HL-60 (cell line): ENCODE measurements around the gene ARTN.

ENCODE experiments used
- GABPA ChIP-seq: IDR thresholded peaks from 2 replicates; pipeline ENCODE4 v1.6.1; 2012; ENCODE audit warnings: low read depth
- POLR2AphosphoS5 ChIP-seq: IDR thresholded peaks from 2 replicates; pipeline ENCODE4 v1.6.1; 2012; ENCODE audit warnings: low read depth
- SPI1 ChIP-seq: IDR thresholded peaks from 2 replicates; pipeline ENCODE4 v1.6.1; 2012; ENCODE audit warnings: low read depth, mild to moderate bottlenecking, borderline replicate concordance
- TF ChIP-seq, protein P1 (sequence below): IDR thresholded peaks from 2 replicates; pipeline ENCODE4 v1.6.1; 2012; ENCODE audit warnings: low read depth; ENCODE audit not compliant: insufficient replicate concordance
- TF ChIP-seq, protein P2 (sequence below): IDR thresholded peaks from one replicate; pipeline ENCODE4 v1.5.1; 2011; ENCODE audit warnings: low read length, control low read depth, inconsistent platforms; ENCODE audit not compliant: insufficient read depth

DNA sequence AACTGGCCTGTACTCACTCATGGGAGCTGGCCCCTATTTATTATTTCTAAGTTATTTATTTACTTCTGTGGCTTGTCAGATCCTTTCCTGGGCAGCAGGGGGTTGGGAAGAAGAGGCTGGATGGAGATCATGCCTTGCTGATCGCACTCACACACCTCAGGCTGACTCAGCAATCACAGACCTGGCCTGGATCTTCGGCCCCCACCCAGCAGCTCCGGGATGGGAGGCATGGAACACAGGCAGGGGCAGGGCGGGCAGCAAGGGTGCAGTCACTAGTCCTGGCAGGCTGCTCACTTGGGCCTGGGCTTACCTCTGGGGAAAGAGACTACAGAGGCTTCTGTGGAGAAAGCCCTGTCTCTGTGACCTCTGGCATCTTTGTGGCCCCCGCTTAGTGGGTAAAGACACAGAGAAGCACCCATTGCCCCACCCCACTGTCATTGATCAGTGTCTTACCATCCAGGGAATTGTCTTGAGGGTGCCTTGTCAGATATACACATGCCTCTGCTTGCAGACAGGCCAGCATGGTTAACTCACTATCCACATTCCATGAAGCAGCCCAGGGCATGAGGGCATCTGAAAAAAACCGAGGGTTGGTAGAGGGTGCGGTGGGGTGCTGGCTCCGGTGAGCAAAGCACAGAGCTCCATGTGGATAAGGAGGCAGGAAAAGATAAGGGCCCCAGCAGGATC is 3.7 kb downstream of the ARTN start:
- TF ChIP-seq, protein P1, sequence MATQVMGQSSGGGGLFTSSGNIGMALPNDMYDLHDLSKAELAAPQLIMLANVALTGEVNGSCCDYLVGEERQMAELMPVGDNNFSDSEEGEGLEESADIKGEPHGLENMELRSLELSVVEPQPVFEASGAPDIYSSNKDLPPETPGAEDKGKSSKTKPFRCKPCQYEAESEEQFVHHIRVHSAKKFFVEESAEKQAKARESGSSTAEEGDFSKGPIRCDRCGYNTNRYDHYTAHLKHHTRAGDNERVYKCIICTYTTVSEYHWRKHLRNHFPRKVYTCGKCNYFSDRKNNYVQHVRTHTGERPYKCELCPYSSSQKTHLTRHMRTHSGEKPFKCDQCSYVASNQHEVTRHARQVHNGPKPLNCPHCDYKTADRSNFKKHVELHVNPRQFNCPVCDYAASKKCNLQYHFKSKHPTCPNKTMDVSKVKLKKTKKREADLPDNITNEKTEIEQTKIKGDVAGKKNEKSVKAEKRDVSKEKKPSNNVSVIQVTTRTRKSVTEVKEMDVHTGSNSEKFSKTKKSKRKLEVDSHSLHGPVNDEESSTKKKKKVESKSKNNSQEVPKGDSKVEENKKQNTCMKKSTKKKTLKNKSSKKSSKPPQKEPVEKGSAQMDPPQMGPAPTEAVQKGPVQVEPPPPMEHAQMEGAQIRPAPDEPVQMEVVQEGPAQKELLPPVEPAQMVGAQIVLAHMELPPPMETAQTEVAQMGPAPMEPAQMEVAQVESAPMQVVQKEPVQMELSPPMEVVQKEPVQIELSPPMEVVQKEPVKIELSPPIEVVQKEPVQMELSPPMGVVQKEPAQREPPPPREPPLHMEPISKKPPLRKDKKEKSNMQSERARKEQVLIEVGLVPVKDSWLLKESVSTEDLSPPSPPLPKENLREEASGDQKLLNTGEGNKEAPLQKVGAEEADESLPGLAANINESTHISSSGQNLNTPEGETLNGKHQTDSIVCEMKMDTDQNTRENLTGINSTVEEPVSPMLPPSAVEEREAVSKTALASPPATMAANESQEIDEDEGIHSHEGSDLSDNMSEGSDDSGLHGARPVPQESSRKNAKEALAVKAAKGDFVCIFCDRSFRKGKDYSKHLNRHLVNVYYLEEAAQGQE: no peak
- TF ChIP-seq, protein P2, sequence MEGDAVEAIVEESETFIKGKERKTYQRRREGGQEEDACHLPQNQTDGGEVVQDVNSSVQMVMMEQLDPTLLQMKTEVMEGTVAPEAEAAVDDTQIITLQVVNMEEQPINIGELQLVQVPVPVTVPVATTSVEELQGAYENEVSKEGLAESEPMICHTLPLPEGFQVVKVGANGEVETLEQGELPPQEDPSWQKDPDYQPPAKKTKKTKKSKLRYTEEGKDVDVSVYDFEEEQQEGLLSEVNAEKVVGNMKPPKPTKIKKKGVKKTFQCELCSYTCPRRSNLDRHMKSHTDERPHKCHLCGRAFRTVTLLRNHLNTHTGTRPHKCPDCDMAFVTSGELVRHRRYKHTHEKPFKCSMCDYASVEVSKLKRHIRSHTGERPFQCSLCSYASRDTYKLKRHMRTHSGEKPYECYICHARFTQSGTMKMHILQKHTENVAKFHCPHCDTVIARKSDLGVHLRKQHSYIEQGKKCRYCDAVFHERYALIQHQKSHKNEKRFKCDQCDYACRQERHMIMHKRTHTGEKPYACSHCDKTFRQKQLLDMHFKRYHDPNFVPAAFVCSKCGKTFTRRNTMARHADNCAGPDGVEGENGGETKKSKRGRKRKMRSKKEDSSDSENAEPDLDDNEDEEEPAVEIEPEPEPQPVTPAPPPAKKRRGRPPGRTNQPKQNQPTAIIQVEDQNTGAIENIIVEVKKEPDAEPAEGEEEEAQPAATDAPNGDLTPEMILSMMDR: no peak
- TF ChIP-seq POLR2AphosphoS5 (no peak), GABPA (no peak), SPI1 (no peak)
